ENCODE measurements around the gene SCUBE1.

DNA sequence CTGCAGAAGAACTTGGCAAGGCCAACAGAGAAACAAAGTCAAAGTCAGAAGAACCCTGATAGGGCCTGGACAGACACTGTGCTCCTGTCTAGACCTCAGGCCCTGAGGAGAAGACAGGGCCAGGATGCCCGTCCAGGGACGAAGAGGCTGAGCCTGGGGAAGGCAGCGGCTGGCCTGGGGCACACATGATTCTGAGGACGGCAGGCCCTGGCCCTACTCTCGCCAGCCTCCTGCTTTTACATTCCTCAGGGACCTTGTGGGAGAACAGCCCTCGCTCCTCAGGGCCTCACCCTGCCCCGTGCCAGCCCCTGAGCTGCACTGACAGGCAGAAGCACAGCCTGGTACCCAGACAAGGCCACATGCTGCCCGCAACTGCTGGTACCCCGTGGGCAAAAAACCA is 112.6 kb downstream of the SCUBE1 start:
- TF ChIP-seq, protein P1, sequence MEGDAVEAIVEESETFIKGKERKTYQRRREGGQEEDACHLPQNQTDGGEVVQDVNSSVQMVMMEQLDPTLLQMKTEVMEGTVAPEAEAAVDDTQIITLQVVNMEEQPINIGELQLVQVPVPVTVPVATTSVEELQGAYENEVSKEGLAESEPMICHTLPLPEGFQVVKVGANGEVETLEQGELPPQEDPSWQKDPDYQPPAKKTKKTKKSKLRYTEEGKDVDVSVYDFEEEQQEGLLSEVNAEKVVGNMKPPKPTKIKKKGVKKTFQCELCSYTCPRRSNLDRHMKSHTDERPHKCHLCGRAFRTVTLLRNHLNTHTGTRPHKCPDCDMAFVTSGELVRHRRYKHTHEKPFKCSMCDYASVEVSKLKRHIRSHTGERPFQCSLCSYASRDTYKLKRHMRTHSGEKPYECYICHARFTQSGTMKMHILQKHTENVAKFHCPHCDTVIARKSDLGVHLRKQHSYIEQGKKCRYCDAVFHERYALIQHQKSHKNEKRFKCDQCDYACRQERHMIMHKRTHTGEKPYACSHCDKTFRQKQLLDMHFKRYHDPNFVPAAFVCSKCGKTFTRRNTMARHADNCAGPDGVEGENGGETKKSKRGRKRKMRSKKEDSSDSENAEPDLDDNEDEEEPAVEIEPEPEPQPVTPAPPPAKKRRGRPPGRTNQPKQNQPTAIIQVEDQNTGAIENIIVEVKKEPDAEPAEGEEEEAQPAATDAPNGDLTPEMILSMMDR (IDR thresholded peaks at IDR 0.05): no peak
- no peak for TF ChIP-seq POLR2A (IDR thresholded peaks at IDR 0.05)
